C4-2B (cell line): ENCODE data around the gene SRGAP2C.
"Not testable (repeated sequence)": the region's sequence is repeated elsewhere in the genome, so short reads cannot be mapped to it uniquely, and the experiment has no call there.

Source experiments
- ZFX ChIP-seq: fragments of 450-650 bp; IDR thresholded peaks from 2 replicates; pipeline ENCODE4 v1.6.1; 2017
- TF ChIP-seq, protein P1 (sequence below): fragments of 450-650 bp; conservative IDR thresholded peaks from 2 replicates; pipeline ENCODE4 v1.5.1; 2017; ENCODE audit warnings: mild to moderate bottlenecking

DNA sequence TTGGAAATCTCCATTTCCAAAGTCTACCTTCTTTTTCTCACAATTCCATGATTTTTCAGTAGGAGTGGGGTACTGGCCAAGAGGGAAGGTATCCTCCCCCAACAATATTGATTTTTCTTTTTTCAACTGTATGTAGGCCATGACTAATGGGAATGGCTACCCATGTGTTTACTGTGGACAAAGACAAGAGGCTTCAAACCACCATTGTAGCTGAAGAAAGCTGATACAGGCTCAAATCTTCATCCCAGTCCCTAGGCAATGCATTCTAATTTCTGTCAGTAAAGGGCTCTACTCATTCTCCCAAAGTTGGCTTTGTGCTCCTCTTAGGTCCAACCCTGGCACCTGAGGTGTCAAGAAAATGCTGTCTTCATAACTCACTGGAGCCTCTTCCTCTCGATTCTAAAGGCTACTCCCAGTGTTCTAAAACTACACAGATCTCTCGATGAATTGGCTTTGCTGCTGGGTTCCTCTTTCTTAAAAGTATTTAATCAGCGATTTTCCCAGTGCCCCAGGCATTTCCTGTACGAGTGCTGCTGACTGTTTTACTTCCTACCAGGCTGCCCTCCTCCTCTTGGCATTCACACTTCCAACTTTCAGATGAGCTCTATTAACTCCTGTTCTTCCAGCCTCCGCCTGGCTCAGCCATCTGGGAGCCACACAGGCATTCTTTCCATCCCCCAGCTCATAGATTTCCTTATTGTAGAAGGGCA is 171.1 kb downstream of the SRGAP2C start:
- TF ChIP-seq, protein P1, sequence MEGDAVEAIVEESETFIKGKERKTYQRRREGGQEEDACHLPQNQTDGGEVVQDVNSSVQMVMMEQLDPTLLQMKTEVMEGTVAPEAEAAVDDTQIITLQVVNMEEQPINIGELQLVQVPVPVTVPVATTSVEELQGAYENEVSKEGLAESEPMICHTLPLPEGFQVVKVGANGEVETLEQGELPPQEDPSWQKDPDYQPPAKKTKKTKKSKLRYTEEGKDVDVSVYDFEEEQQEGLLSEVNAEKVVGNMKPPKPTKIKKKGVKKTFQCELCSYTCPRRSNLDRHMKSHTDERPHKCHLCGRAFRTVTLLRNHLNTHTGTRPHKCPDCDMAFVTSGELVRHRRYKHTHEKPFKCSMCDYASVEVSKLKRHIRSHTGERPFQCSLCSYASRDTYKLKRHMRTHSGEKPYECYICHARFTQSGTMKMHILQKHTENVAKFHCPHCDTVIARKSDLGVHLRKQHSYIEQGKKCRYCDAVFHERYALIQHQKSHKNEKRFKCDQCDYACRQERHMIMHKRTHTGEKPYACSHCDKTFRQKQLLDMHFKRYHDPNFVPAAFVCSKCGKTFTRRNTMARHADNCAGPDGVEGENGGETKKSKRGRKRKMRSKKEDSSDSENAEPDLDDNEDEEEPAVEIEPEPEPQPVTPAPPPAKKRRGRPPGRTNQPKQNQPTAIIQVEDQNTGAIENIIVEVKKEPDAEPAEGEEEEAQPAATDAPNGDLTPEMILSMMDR: not testable (repeated sequence)
- not testable (repeated sequence) for TF ChIP-seq ZFX
